Activated CD4-positive, CD25-positive, alpha-beta regulatory T cell treated with anti-CD3 and anti-CD28 coated beads, Interleukin-2, amount 50 U/mL, for 16 hours (primary cell): Measurements from ENCODE around the gene TTYH3.

Experiments
- DNase-seq: peaks from one replicate; pipeline ENCODE4 v3.0.0-alpha.2; 2020; ENCODE audit warnings: low read depth, low spot score

The TTYH3 gene

GRCh38 chr7:2616387-2617324, 15.1 kb upstream of the TTYH3 start:
- no peak for DNase-seq

- DNase-seq: no peak
Observed at GRCh38 chr7:2617325-2617905, 14.4 kb upstream of the TTYH3 start.

- DNase-seq: no peak
Observed at GRCh38 chr7:2619116-2619515, 12.7 kb upstream of the TTYH3 start.

GRCh38 chr7:2621061-2621828, 10.5 kb upstream of the TTYH3 start:
- no peak for DNase-seq

- DNase-seq: no peak
Observed at GRCh38 chr7:2621948-2622640, 9.7 kb upstream of the TTYH3 start.

GRCh38 chr7:2622869-2623697, 8.7 kb upstream of the TTYH3 start:
- no peak for DNase-seq

GRCh38 chr7:2623698-2624014, 8.1 kb upstream of the TTYH3 start:
- no peak for DNase-seq

GRCh38 chr7:2624293-2624886, 7.4 kb upstream of the TTYH3 start:
- DNase-seq: no peak

GRCh38 chr7:2626498-2627117, 5.2 kb upstream of the TTYH3 start:
- no peak for DNase-seq

- DNase-seq: no peak
Observed at GRCh38 chr7:2627258-2628129, 4.3 kb upstream of the TTYH3 start.

GRCh38 chr7:2628130-2628482, 3.7 kb upstream of the TTYH3 start:
- DNase-seq: no peak

- DNase-seq: no peak
Observed at GRCh38 chr7:2628891-2629290, 2.9 kb upstream of the TTYH3 start.

GRCh38 chr7:2629746-2630681, 1.8 kb upstream of the TTYH3 start:
- no peak for DNase-seq

- no peak for DNase-seq
Observed at GRCh38 chr7:2632733-2633537, 1.1 kb downstream of the TTYH3 start.

- no peak for DNase-seq
Observed at GRCh38 chr7:2633538-2634266, 1.9 kb downstream of the TTYH3 start.

GRCh38 chr7:2634267-2635145, 2.7 kb downstream of the TTYH3 start:
- DNase-seq: no peak
